GM21723 (cell line): Measurements from ENCODE around the gene GARNL3.

ENCODE experiments used
- ATAC-seq: cut with Tn5 transposase; IDR thresholded peaks from one replicate; pipeline ENCODE4 v1.9.1; 2021; ENCODE audit warnings: mild to moderate bottlenecking, moderate library complexity; ENCODE audit not compliant: unreplicated experiment

Gene GARNL3

DNA sequence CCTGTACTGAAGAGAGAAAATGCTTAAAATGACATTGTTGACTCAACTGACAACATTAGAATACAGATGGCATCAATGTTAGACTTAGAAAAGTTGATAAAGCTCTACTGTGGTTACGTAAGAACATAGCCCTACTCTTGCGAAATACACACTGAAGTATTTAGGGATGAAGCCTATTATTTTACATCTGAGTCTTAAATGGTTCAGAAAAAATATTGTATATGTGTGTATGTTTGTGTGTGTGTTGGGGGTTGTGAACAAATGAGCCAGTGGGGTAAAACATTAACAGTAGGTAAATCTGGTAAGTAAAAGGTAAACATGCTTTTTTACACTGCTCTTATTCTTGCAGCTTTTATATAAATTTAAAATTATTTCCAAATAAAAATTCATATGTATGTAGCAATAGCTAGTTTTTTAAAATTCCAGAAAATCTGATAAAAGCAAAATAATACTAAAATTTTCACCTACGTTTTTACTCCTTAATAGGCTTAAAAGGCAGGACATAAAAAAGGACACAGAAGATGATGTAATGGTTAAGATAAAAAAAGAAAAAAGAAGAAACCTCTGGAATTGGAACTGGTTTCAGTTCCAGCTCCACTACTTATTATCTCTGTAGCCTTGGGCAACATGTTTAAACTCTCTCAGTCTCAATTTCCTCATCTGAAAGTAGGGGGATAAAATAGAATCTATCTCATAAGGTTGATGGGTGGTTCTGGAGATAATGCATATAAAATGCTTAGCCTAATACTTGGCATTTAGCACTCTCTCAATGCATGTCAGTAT is 44.3 kb downstream of the GARNL3 start:
- ATAC-seq, result no peak

DNA sequence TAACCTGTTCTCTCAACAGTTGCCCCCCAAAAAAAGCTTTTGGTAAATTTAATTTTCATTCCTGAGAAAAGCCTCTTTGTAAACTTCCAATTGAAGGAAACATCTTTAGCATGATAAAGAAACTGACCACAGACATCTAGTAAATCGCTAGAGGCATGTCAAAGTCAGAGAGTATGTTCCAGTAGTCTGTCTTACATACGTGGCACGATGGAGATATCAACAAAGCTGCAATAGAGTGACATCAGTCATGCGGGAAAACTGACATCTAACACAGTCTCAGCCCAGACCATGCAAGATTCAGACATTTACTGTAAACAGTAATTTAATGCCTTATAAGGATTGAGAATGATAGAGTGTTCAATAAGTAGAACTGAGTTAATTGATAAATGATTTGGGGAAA is 45.1 kb downstream of the GARNL3 start:
- no peak for ATAC-seq

DNA sequence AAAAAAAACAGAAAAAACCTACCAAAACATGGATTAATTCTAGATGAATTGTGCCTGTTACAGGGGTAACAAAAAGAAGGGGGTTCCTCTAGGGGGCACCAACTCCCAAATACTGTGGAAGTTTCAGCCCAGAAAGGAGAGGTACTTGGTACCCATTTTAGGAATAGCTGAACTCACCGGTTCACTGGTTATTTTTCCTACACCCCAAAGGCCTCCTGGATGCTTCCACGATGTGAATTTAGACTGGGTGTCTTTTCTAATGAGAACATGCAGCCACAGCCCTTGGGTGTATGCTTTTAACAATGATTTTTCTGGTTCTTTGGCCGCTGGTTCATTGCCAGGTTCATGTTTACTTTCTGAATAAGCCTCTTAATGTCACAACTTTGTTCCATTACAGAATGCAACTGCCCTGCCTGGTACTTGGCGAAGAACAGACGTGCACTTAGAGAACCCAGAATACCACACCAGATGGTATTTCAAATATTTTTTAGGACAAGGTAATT is 46.7 kb downstream of the GARNL3 start:
- no peak for ATAC-seq

DNA sequence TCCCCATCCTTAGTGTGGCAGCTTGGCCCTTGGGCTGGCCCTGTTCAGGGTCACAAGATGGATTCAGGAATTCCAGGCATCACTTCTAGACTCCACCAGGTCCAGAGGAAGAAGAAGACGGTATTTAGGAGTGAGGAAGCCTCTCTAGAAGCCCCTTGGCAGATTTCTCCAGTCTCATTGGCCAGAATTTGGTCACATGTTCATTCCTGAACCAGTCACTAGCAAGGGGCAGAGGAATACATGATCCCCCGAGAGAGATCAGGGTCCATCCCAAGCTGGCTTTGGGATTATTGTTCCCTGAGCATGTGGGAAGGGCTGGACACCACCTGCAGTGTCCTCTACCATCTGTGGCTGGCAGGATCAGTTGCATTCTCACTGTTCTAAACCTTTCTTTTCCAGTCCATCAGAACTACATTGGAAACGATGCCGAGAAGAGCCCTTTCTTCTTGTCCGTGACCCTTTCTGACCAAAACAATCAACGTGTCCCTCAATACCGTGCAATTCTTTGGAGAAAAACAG is 48.5 kb downstream of the GARNL3 start:
- no peak for ATAC-seq

DNA sequence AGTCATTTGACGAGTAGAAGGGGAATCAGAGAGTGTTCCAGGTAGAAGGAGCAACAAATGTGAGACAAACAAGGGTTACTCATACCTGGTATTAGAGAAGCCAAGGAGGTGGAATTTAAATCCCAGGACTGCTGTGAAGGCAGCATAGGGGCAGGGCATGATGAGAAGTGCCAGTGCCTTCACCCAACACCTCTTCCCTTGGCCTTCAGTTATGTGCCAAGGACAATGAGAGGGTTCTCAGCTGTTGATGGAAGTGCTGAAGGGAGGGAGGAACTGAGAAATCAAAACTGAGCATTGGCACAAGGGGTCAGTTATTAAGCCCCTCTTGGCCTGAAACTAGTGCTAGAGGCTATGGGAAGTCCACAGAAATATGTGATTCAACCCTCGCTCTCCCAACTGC is 50.3 kb downstream of the GARNL3 start:
- no peak for ATAC-seq

DNA sequence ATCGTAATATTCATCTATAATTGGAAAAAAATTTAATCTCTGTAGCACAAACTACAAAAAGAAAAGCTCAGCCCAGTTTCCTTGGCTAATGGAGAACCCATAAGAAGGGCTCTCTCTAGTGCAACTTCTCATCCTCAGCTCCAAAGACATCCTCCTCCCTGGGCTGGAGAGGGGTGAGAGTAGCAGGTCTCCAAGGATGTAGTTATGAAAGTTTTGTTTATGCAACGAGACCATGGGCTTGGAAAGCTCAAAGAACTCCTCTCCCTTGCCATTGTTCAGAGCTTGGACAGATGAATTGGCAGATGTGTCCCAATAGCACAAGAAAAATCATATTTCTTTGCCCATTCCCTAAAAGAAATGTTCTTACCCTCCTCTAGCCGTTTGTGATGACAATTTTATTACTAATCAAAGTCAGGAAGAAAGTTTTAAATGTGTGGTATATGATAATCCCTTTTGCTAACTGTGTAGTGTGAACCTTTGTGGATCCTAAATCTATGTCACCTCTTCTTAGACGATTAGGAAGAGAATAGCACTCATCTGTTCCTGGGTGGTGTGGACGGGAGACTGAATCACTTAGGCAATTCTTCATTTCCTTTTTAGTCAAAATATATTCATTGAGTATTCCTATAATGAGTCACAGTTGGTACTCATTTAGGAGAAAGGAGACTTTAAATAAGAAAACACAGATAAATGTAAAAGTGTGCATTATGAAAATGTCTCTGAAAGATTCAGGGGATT is 52.2 kb downstream of the GARNL3 start:
- no peak for ATAC-seq

DNA sequence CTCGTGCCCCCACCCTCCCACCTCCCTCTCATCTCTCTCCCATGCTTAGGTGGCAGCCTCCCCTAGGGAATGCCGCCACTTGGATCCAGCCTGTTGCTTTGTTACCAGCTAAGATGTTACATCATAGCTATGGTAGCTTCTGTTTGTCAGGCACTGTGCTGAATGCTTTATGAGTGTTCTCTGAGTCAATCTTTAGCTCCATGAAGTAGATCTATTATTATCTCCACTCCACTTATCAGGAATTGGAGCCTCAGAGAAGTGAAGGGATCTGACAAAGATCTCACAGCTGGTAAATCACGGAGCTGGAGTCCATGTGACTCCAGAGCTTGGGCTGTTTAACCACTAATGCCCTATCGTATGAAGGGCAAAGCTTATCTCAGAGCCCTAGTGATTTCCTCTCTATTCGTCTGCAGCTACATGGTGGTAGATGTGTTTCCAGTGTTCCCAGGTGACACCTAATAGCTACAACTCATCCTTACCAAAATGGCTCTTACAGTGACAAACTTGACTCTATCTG is 54.1 kb downstream of the GARNL3 start:
- ATAC-seq, result no peak

DNA sequence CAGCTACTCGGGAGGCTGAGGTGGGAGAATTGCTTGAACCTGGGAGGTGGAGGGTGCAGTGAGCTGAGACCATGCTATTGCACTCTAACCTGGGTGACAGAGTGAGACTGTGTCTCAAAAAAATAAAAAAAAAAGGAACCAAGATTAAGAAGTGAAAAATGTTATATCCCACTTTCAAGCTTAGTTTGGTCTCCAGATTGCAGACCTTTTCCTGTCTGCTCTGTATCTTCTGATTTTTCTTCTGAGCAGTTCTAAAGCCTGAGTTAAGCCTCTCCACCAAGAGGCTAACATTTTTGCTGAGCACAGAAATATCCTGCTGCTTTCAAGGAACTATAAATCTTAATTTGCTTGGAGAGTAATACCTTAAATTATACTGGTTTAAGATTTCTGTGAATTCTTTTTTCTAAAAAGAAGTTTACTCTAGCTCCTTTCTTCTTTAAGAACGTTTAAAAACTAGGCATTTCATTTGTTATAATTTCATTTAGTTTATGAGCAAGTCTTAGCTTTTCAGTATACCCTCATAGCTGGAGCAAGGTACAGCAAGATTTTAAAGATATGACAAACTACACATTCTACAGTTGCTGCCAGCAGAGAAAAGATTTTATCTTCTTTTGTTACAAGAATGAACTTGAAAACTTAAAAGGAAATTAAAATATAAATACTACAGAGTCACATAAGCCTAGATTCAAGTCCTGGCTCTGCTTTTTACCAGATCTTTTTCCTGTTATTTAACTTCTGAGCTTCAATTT is 55.0 kb downstream of the GARNL3 start:
- no peak for ATAC-seq

DNA sequence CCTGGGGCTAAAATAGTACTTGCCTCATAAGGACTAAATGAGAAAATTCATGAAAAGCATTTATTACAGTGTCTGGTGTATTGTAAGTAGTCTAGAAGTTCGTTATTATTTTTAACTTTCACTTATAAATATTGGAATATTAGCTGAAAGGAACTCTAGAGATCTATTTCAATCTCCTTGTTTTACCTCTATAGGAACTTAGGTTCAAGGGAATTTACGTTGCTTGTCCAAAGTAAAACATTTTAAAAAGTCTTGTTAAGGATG is 55.5 kb downstream of the GARNL3 start:
- ATAC-seq, result no peak

DNA sequence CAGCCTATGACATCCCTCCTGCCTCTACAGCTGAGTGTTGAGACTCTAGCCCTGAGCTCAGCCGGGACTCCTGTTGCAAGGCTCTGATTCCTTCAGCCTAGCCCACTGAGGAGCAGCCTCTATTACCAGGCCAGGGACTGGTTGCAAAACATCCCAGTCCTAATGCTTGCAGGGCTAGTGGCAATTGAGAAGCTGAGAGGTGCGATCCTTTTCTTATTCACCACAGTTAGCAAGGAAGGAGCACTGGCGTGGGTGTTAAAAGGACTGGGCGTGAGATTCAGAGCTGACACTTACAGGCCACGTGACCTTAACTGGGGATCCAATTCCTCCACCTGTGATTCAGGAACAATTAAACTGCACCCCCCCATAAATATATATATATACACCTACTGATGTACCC is 58.8 kb downstream of the GARNL3 start:
- ATAC-seq, result no peak

DNA sequence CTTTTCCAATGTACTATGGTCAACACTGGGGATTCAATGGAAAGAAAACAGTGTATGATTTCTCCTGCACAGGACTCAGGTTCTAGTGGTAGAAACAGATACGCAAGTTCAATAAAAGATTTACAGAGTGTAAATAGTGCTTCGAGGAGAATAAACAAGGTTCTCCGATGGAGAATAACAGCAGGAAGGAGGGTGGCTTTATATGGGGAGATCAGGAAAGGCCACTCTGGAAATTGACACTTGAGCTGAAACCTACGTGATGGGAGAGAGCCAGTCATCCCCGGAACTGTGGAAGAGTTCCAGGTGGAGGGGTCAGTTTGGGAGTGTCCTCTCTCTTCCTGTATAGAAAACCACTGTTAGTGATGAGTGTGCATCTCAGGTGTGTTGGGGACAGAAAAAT is 65.9 kb downstream of the GARNL3 start:
- no peak for ATAC-seq

DNA sequence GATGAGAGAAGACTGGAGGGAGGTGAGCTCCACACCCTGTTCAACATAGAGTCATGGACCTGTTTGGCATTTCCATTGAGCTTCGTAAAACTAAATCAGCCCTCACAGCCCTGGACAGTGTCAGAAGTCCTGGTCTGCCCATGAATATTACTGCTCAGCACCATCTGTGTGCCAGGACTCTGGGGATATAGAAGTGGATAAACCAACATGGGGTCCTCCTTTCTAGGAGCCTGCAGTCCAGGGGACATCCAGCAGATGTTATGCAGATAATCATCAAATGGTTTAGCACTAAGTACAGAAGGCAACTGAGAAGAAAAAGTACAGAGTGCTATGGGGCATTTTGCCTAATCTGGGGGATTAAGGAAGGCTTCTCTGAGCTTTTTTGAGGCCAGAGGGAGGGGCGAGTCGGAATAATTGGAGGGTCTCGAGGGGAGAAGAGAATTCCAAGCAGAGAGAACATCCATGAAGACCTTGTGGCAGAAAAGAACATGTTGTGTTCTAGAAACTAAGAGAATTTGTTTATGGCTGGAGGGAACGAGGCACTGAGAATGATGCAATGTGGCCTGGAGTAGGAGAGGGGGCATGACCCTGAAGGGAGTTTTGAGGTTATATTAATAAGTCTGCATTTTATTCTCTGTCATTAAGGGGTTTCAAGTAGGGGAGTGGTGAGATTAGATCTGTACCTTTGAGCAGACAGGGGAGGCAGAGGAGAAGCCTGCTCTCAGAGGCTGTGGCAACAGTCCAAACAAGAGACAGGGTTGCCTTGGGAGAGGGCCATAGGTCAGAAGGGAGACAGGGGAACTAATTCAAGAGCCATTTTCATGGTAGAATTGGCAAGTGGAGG is 68.9 kb downstream of the GARNL3 start:
- ATAC-seq, result no peak

DNA sequence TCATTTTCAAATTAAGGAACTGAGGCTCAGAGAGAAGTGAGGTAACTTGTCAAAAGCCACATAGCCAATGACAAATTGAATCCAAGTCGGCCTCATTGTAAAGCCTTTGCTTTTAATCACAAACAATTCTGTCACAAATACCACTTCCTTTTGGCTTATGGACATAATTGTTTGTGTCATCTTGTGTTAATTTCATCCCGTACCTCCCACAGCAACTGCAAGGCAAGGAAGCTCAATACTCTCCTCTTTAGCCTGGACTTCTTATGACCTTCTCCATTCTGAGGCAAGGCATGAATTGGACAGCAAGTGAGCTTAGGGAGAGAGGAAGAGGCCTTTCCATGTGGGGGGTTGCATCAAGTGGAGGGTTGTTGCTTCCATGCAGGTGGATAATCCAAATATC is 70.2 kb downstream of the GARNL3 start:
- ATAC-seq, result no peak

DNA sequence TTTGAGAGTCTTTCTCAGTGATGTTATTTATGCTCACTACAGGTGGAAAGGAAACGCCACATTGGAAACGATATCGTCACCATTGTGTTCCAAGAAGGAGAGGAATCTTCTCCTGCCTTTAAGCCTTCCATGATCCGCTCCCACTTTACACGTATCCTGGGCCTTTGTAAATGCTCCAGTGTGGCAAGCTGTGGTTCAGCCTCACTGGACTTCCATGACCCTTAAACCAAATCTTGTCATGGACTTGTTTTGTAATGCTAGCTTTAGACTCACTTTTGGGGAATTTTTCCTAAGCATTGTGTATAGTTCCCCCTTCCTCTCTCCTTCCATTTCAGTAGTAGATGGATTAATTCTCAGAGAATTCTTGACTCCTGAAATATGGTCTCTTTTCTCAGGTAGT is 71.5 kb downstream of the GARNL3 start:
- no peak for ATAC-seq

DNA sequence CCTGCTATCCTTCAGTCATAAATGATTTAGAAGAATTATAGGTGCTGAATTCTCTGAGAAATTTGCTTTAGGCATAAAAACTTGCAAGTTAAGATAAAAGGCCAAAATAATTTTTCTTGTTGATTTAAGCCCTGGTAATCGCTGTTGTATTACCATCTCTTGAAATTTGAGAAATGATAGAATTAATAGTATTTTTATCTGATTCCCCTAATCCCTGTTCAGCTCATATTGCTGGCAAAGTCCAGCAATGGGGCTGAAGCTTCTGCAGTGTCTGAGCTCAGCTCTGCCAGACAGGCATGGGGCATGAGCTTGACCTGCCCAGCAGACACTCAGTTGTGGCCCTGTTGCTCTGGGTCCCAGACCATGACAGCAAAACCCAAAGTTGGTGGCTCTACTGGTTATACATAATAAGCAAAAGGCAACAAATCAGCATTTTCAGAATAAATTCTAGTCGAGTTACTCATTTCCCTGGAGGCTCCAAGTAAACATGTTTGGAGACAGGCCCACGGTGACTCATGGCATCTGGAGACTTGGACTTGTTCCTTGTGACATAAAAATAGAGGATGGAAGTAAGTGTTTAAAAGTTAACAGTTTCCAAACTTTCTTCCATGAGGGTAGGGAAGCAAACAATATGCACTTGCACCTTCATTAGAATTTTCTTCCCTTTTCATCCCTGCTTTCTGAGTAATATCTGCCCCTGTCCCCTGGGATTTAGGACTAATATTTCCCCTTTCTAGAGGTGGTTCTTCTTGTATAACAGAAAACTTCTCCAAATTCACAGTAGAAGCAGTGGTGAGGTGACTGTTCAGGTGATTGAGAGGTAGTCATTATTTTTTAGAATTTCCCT is 72.2 kb downstream of the GARNL3 start:
- ATAC-seq, result no peak

DNA sequence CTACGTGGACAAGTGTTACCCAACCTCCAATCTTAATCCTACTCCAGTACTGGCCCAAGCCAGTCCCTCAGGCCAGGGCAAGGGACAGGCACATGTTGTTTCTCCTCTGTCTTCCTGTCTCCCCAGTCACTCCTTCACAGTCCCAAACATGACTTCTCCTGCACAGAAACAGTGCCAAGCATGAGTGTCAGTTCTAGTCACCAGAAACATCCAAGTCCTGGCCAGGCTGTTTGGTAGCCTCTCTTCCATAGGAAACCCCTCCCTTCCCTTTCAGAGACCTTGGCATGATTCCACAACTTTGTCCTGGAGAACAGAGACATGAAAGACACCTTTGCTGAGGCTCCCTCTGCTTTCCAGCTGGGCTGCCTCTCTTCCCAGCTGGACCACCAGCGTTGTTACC is 76.1 kb downstream of the GARNL3 start:
- ATAC-seq, result no peak

DNA sequence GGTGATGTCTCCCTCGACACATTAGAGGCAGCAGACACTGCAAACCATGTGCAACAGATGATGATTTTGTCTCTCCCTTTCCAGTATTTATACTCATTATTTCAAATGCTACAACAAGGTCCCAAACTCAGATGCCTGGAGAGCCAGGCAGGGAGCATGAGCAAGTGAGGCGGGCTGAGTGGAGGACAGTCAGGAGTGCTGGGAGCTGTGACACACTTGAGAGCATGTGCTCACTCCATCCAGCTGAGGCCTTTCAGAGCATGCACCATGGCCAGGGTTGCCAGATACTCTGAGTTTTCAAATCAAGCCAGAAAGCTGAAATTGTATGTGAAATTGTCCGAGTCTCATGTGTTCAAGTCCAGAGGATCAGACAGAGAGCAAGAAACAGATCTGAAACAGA is 76.6 kb downstream of the GARNL3 start:
- ATAC-seq, result no peak

DNA sequence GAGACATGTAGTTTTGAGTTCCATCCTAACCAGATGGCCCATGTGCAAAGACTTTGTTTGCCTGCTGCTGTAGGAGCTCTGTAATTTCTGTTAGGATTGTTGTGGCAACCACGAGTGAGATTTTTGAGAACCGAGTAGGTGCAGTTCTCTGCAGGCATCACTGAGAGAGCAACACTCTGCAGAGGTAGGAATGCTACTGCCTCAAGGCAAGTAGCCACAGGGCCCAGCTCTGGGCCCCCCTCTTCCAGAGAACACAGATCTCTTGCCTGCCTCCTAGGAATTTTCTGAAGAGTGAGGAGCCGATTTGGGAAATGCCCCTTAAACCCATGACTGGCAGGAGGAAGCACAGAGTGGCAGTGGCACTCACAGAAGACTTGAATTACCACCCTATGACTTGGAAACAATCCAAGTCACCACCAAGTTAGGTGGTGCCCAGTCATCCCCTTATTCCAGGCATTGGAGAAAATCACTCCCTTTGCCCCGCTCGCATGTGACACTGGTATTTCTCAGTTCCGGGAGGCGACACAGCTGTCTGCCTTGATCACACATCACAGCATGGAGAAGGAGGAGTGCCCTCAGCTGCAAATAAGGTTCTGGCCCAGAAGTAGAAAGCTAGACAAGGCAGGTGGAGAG is 79.9 kb downstream of the GARNL3 start:
- no peak for ATAC-seq

DNA sequence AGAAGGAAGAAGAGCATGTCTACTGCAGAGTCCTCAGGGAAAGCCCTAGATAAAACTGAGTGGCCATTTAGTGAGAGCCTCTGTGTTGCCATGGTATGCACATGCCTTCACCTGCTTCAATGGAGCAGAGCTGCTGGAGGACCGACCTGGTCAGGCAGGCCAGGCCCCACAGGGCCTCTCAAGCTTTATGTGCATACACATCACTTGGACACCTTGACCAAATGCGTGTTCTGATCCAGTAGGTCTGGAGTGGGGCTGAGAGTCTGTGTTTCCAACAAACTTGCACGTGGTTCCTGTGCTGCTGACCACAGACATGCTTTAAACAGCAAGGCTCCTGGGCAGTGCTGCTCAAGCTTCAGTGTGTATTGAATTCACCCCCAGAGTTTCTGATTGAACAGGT is 81.0 kb downstream of the GARNL3 start:
- ATAC-seq, result no peak
